ENCODE data around the gene DIP2C.
"Not testable (repeated sequence)": the region's sequence is repeated elsewhere in the genome, so short reads cannot be mapped to it uniquely, and the experiment has no call there.

Gene DIP2C

GRCh38 chr10:654647-654996, 34.8 kb downstream of the DIP2C start:
- Histone ChIP-seq H3K79me2 (ENCODE audit: insufficient read depth, low read length) (no peaks in the 10 kb centered on the region), H3K9me3 (ENCODE audit: insufficient read depth, low read length, severe bottlenecking) (no peaks in the 10 kb centered on the region), H2AFZ (ENCODE audit: low read depth, low read length) (no peak overlapping the region), H3K27me3 (ENCODE audit: insufficient read depth, low read length, poor library complexity) (peaks cover 6% of the 10 kb centered on the region), H3K9ac (ENCODE audit: low read depth, low read length) (no peak overlapping the region), H4K20me1 (ENCODE audit: insufficient read depth, low read length) (no peaks in the 10 kb centered on the region), H3K4me2 (ENCODE audit: insufficient read depth, low read length) (no peak overlapping the region), H3K4me1 (ENCODE audit: insufficient read depth, low read length) (no peaks in the 10 kb centered on the region), H3K4me3 (ENCODE audit: low read depth in 1 of 2, low read length in 2 of 2) (no peak overlapping the region), H3K36me3 (ENCODE audit: insufficient read depth, low read length) (no peaks in the 10 kb centered on the region), H3K27ac (ENCODE audit: low read length) (no peak overlapping the region)
- DNase-seq (no peak), ATAC-seq (ENCODE audit: insufficient read depth, low read depth) (no peak)
- TF ChIP-seq EZH2 (IDR thresholded peaks at IDR 0.05; ENCODE audit: borderline replicate concordance, low read depth, low read length, severe bottlenecking): no peak
- no peak for TF ChIP-seq CTCF (IDR thresholded peaks at IDR 0.05; ENCODE audit: borderline replicate concordance, extremely low read depth, low read length, poor library complexity, severe bottlenecking)

- peaks cover 6% of the 10 kb centered on the region for H3K27me3 ChIP-seq (ENCODE audit: insufficient read depth, low read length, poor library complexity)
- H3K9me3 ChIP-seq (ENCODE audit: insufficient read depth, low read length, severe bottlenecking): no peaks in the 10 kb centered on the region
- H3K27ac ChIP-seq (ENCODE audit: low read length): no peak overlapping the region
- H3K36me3 ChIP-seq (ENCODE audit: insufficient read depth, low read length): no peaks in the 10 kb centered on the region
- no peak overlapping the region for H3K9ac ChIP-seq (ENCODE audit: low read depth, low read length)
- TF ChIP-seq EZH2 (IDR thresholded peaks at IDR 0.05; ENCODE audit: borderline replicate concordance, low read depth, low read length, severe bottlenecking): no peak
- H3K4me2 ChIP-seq (ENCODE audit: insufficient read depth, low read length): no peak overlapping the region
- H3K79me2 ChIP-seq (ENCODE audit: insufficient read depth, low read length): no peaks in the 10 kb centered on the region
- no peak for ATAC-seq (ENCODE audit: insufficient read depth, low read depth)
- no peaks in the 10 kb centered on the region for H3K4me1 ChIP-seq (ENCODE audit: insufficient read depth, low read length)
- H4K20me1 ChIP-seq (ENCODE audit: insufficient read depth, low read length): no peaks in the 10 kb centered on the region
- DNase-seq: no peak
- no peak overlapping the region for H2AFZ ChIP-seq (ENCODE audit: low read depth, low read length)
- H3K4me3 ChIP-seq (ENCODE audit: low read depth in 1 of 2, low read length in 2 of 2): no peak overlapping the region
Observed at GRCh38 chr10:653991-654646, 35.3 kb downstream of the DIP2C start.

DNA sequence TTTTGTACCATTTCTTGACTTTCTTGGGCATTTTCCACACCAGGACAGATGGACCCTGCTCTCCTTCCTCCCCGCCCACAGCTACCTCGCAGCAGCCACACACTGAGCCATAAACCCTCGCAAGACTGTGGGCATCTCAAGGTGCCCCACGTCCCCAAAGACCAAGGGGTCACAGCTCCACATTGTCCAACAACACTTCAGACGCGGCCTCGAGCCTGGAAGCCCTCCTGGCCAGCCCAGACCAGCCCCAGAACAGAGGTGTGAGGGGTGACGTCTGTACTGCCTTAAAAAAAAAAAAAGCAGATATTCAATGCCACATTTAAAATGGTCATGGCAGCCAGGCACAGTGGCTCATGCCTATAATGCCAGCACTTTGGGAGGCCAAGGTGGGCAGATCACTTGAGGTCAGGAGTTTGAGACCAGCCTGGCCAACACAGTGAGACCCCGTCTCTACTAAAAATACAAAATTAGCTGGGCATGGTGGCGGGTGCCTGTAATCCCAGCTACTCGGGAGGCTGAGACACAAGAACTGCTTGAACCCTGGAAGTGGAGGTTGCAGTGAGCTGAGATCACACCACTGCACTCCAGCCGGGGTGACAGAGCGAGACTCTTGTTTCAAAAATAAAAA, 36.5 kb downstream of the DIP2C start:
- H3K27me3 ChIP-seq (ENCODE audit: insufficient read depth, low read length, poor library complexity); H4K20me1 ChIP-seq (ENCODE audit: insufficient read depth, low read length); H3K9ac ChIP-seq (ENCODE audit: low read depth, low read length); H2AFZ ChIP-seq (ENCODE audit: low read depth, low read length); H3K4me1 ChIP-seq (ENCODE audit: insufficient read depth, low read length); DNase-seq; H3K79me2 ChIP-seq (ENCODE audit: insufficient read depth, low read length); H3K4me3 ChIP-seq (ENCODE audit: low read depth in 1 of 2, low read length in 2 of 2); H3K27ac ChIP-seq (ENCODE audit: low read length); H3K9me3 ChIP-seq (ENCODE audit: insufficient read depth, low read length, severe bottlenecking); H3K4me2 ChIP-seq (ENCODE audit: insufficient read depth, low read length); ATAC-seq (ENCODE audit: insufficient read depth, low read depth); H3K36me3 ChIP-seq (ENCODE audit: insufficient read depth, low read length): not testable (repeated sequence)

- no peaks in the 10 kb centered on the region for H4K20me1 ChIP-seq (ENCODE audit: insufficient read depth, low read length)
- H3K4me2 ChIP-seq (ENCODE audit: insufficient read depth, low read length): no peak overlapping the region
- H2AFZ ChIP-seq (ENCODE audit: low read depth, low read length): no peak overlapping the region
- H3K9ac ChIP-seq (ENCODE audit: low read depth, low read length): no peak overlapping the region
- ATAC-seq (ENCODE audit: insufficient read depth, low read depth) (no peak), DNase-seq (no peak)
- H3K36me3 ChIP-seq (ENCODE audit: insufficient read depth, low read length): no peaks in the 10 kb centered on the region
- H3K4me1 ChIP-seq (ENCODE audit: insufficient read depth, low read length): no peaks in the 10 kb centered on the region
- no peak overlapping the region for H3K27ac ChIP-seq (ENCODE audit: low read length)
- no peaks in the 10 kb centered on the region for H3K9me3 ChIP-seq (ENCODE audit: insufficient read depth, low read length, severe bottlenecking)
- no peak overlapping the region for H3K4me3 ChIP-seq (ENCODE audit: low read depth in 1 of 2, low read length in 2 of 2)
- TF ChIP-seq CTCF (IDR thresholded peaks at IDR 0.05; ENCODE audit: borderline replicate concordance, extremely low read depth, low read length, poor library complexity, severe bottlenecking) (no peak), EZH2 (IDR thresholded peaks at IDR 0.05; ENCODE audit: borderline replicate concordance, low read depth, low read length, severe bottlenecking) (no peak)
- peaks cover 6% of the 10 kb centered on the region for H3K27me3 ChIP-seq (ENCODE audit: insufficient read depth, low read length, poor library complexity)
- H3K79me2 ChIP-seq (ENCODE audit: insufficient read depth, low read length): no peaks in the 10 kb centered on the region
Observed at GRCh38 chr10:652233-652632, 37.2 kb downstream of the DIP2C start.

Measured in DND-41 (cell line).